ENCODE data around the gene ANKS6. TPM values are rescaled to one million over a fixed set of nuclear protein-coding genes. Genes with fewer than 3 reads are reported as not detected.

Gene ANKS6
- total RNA-seq, 1 donor from 2014 or later: 17.2 TPM

- Mint-ChIP-seq H3K36me3 (ENCODE audit: low read depth, unreplicated experiment) (peaks cover 8% of the 10 kb centered on the region), H3K9me3 (ENCODE audit: unreplicated experiment) (no peaks in the 10 kb centered on the region), H3K4me1 (ENCODE audit: unreplicated experiment) (no peaks in the 10 kb centered on the region), H3K27me3 (ENCODE audit: unreplicated experiment) (no peaks in the 10 kb centered on the region), H3K27ac (ENCODE audit: unreplicated experiment) (no peak overlapping the region), H3K4me3 (ENCODE audit: unreplicated experiment) (no peak overlapping the region)
- TF ChIP-seq CTCF (IDR thresholded peaks at IDR 0.05; ENCODE audit: unreplicated experiment): no peak
- no peak for DNase-seq (ENCODE audit: low spot score)
Observed at GRCh38 chr9:98743818-98744611, 52.3 kb downstream of the ANKS6 start.

DNA sequence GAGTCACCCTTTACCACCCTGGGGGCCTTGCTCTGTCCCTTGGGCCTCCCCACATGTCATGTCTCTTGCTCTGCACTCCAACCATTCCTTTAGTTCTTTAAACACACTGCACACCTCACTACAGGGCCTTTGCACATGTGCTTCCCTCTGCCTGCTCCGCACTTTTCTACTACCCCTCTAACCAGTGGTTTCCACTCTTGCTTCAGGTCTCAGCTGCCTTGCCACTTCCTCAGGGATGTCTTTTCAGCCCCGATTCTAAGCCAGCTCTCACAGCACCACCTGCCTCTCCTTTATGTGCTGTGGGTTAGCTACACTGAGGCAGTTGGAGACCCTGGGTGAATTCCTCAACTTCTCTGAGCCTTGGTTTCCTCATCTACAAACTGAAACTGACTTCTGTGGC, 53.0 kb downstream of the ANKS6 start:
- H3K36me3 Mint-ChIP-seq (ENCODE audit: low read depth, unreplicated experiment): peaks cover 13% of the 10 kb centered on the region
- H3K4me1 Mint-ChIP-seq (ENCODE audit: unreplicated experiment): no peaks in the 10 kb centered on the region
- no peak for TF ChIP-seq CTCF (IDR thresholded peaks at IDR 0.05; ENCODE audit: unreplicated experiment)
- DNase-seq (ENCODE audit: low spot score): no peak
- no peak overlapping the region for H3K27ac Mint-ChIP-seq (ENCODE audit: unreplicated experiment)
- no peaks in the 10 kb centered on the region for H3K9me3 Mint-ChIP-seq (ENCODE audit: unreplicated experiment)
- H3K27me3 Mint-ChIP-seq (ENCODE audit: unreplicated experiment): no peaks in the 10 kb centered on the region
- no peak overlapping the region for H3K4me3 Mint-ChIP-seq (ENCODE audit: unreplicated experiment)

DNA sequence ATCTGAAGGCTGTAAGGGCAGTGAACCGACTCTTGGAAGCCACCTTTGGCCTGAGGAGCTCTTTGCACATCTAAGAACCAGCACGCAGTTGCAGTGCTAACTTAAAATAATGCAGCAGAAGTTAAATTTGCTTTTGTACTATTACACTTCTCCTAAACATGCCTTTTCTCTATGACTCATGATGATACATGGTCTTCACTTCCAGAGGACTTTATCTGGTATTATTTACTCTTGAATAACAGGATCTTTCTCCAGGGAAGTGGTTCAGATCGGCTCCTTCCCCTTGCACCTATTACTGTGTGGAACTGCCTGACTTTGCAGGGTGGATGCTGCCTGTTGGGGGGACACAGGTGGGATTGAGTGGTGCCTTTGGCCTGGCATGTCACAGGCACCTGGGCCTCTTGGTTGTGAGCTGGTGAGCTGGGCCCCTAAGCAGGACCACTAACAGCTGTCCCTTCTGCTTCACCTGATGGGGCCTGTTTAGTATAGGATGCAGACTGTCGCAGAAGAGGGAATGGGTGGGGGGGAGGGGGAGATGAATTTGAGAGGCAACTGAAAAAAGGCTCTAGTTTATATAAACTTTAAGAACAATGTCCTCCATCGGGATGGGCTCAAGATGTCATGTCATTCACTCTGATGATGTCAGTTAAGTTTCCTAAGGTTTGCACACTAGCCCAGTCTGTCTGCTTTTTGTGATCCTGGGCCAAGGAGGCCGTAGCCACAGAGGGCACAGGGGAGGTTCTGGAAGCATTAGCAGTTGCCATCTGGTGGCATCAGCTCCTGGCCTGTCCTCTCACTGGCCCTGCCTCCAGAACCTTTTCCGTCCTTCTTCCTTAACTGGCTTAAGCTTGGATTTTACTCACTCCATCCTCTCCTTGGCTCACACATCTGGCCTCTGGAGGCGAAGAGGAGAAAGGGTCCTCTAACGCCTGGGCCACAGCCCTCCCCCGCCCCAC, 53.8 kb downstream of the ANKS6 start:
- Mint-ChIP-seq H3K36me3 (ENCODE audit: low read depth, unreplicated experiment) (peaks cover 13% of the 10 kb centered on the region), H3K4me1 (ENCODE audit: unreplicated experiment) (no peaks in the 10 kb centered on the region), H3K27me3 (ENCODE audit: unreplicated experiment) (no peaks in the 10 kb centered on the region), H3K4me3 (ENCODE audit: unreplicated experiment) (no peak overlapping the region), H3K27ac (ENCODE audit: unreplicated experiment) (no peak overlapping the region), H3K9me3 (ENCODE audit: unreplicated experiment) (no peaks in the 10 kb centered on the region)
- DNase-seq (ENCODE audit: low spot score): no peak
- no peak for TF ChIP-seq CTCF (IDR thresholded peaks at IDR 0.05; ENCODE audit: unreplicated experiment)

GRCh38 chr9:98740226-98740881, 56.0 kb downstream of the ANKS6 start:
- Mint-ChIP-seq H3K9me3 (ENCODE audit: unreplicated experiment) (no peaks in the 10 kb centered on the region), H3K4me1 (ENCODE audit: unreplicated experiment) (no peaks in the 10 kb centered on the region), H3K4me3 (ENCODE audit: unreplicated experiment) (no peak overlapping the region), H3K27me3 (ENCODE audit: unreplicated experiment) (no peaks in the 10 kb centered on the region), H3K36me3 (ENCODE audit: low read depth, unreplicated experiment) (peaks cover 14% of the 10 kb centered on the region), H3K27ac (ENCODE audit: unreplicated experiment) (no peak overlapping the region)
- no peak for TF ChIP-seq CTCF (IDR thresholded peaks at IDR 0.05; ENCODE audit: unreplicated experiment)
- DNase-seq (ENCODE audit: low spot score): no peak
